Mesothelial cell of epicardium (in vitro differentiated cells): ENCODE measurements around the gene STX8. TPM values are rescaled to one million over a fixed set of nuclear protein-coding genes. Genes with fewer than 3 reads are reported as not detected.

Experiments used
- DNase-seq, 2 experiments: peaks; one replicate each; pipeline ENCODE4 v3.0.0; 2021; ENCODE audit warnings: low spot score in 2 of 2; ENCODE audit not compliant: unreplicated experiment in 2 of 2
- H3K27ac Mint-ChIP-seq: 2 replicates; pipeline ENCODE4 v1.8.0; 2021; ENCODE audit warnings: mixed read lengths
- H3K27me3 Mint-ChIP-seq: 2 replicates; pipeline ENCODE4 v1.8.0; 2021; ENCODE audit warnings: low read depth, mixed read lengths
- H3K36me3 Mint-ChIP-seq: 2 replicates; pipeline ENCODE4 v1.8.0; 2021; ENCODE audit warnings: mixed read lengths
- H3K4me1 Mint-ChIP-seq: 2 replicates; pipeline ENCODE4 v1.8.0; 2021; ENCODE audit warnings: mixed read lengths
- H3K4me3 Mint-ChIP-seq: 2 replicates; pipeline ENCODE4 v1.8.0; 2021; ENCODE audit warnings: mild to moderate bottlenecking, moderate library complexity, mixed read lengths
- H3K9me3 Mint-ChIP-seq: 2 replicates; pipeline ENCODE4 v1.8.0; 2021; ENCODE audit warnings: mixed read lengths
- total RNA-seq: library from RNA; stranded (reverse); gene quantifications from 3 replicates; pipeline ENCODE4 v1.2.1, GENCODE V29; 2021
- TF ChIP-seq, protein P1 (sequence below): fragments of 200-600 bp; sonication (generic); IDR thresholded peaks from one replicate; pipeline ENCODE4 v1.5.0; 2021; ENCODE audit warnings: antibody characterized with exemption; ENCODE audit not compliant: unreplicated experiment

STX8 gene
- total RNA-seq, 1 donor from 2014 or later: 53.3 TPM

- H3K36me3 Mint-ChIP-seq: peaks cover 8% of the 10 kb centered on the region
- no peak overlapping the region for H3K4me3 Mint-ChIP-seq
- peaks cover 14% of the 10 kb centered on the region for H3K9me3 Mint-ChIP-seq
- no peak for DNase-seq
- TF ChIP-seq, protein P1, sequence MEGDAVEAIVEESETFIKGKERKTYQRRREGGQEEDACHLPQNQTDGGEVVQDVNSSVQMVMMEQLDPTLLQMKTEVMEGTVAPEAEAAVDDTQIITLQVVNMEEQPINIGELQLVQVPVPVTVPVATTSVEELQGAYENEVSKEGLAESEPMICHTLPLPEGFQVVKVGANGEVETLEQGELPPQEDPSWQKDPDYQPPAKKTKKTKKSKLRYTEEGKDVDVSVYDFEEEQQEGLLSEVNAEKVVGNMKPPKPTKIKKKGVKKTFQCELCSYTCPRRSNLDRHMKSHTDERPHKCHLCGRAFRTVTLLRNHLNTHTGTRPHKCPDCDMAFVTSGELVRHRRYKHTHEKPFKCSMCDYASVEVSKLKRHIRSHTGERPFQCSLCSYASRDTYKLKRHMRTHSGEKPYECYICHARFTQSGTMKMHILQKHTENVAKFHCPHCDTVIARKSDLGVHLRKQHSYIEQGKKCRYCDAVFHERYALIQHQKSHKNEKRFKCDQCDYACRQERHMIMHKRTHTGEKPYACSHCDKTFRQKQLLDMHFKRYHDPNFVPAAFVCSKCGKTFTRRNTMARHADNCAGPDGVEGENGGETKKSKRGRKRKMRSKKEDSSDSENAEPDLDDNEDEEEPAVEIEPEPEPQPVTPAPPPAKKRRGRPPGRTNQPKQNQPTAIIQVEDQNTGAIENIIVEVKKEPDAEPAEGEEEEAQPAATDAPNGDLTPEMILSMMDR: no peak
- peaks cover 14% of the 10 kb centered on the region for H3K4me1 Mint-ChIP-seq
- peaks cover 5% of the 10 kb centered on the region for H3K27me3 Mint-ChIP-seq
- no peak overlapping the region for H3K27ac Mint-ChIP-seq
Measured at GRCh38 chr17:9220398-9221146, 355.0 kb downstream of the STX8 start.

- H3K27ac Mint-ChIP-seq: no peak overlapping the region
- no peak for DNase-seq
- H3K4me3 Mint-ChIP-seq: no peak overlapping the region
- peaks cover 14% of the 10 kb centered on the region for H3K4me1 Mint-ChIP-seq
- H3K27me3 Mint-ChIP-seq: peaks cover 1% of the 10 kb centered on the region
- TF ChIP-seq, protein P1: no peak
- H3K36me3 Mint-ChIP-seq: peaks cover 12% of the 10 kb centered on the region
- H3K9me3 Mint-ChIP-seq: peaks cover 19% of the 10 kb centered on the region
Measured at GRCh38 chr17:9219631-9220397, 355.8 kb downstream of the STX8 start.

GRCh38 chr17:9218911-9219310 lies 356.7 kb downstream of the STX8 start:
- peaks cover 19% of the 10 kb centered on the region for H3K9me3 Mint-ChIP-seq
- H3K4me1 Mint-ChIP-seq: peaks cover 14% of the 10 kb centered on the region
- H3K27me3 Mint-ChIP-seq: no peaks in the 10 kb centered on the region
- no peak overlapping the region for H3K27ac Mint-ChIP-seq
- TF ChIP-seq, protein P1: no peak
- no peak overlapping the region for H3K4me3 Mint-ChIP-seq
- DNase-seq: no peak
- H3K36me3 Mint-ChIP-seq: peaks cover 12% of the 10 kb centered on the region

GRCh38 chr17:9218064-9218635 lies 357.5 kb downstream of the STX8 start:
- Mint-ChIP-seq H3K27me3 (no peaks in the 10 kb centered on the region), H3K4me3 (no peak overlapping the region), H3K4me1 (peaks cover 14% of the 10 kb centered on the region), H3K27ac (peak overlapping the region; percentile 93), H3K9me3 (peaks cover 19% of the 10 kb centered on the region), H3K36me3 (peaks cover 12% of the 10 kb centered on the region)
- TF ChIP-seq, protein P1: no peak
- DNase-seq: no peak

- TF ChIP-seq, protein P1: no peak
- DNase-seq: no peak
- Mint-ChIP-seq H3K9me3 (peaks cover 19% of the 10 kb centered on the region), H3K27me3 (no peaks in the 10 kb centered on the region), H3K36me3 (peaks cover 12% of the 10 kb centered on the region), H3K4me1 (peaks cover 14% of the 10 kb centered on the region), H3K27ac (peak overlapping the region; percentile 93), H3K4me3 (no peak overlapping the region)
Measured at GRCh38 chr17:9217151-9218056, 358.2 kb downstream of the STX8 start.
